Nephron (organoid): ENCODE measurements around the gene KLK13.
A peak's percentile ranks its signal among the peaks of the same experiment; 100 is the strongest.

Experiments used
- H3K27ac Mint-ChIP-seq, 3 experiments: 2 replicates each; pipeline ENCODE4 v1.8.0; 2020; ENCODE audit warnings: mixed read lengths in 3 of 3, mild to moderate bottlenecking in 2 of 3, moderate library complexity in 1 of 3
- H3K27me3 Mint-ChIP-seq: 2 replicates; pipeline ENCODE4 v1.8.0; 2021; ENCODE audit warnings: low read depth, mild to moderate bottlenecking, moderate library complexity, mixed read lengths
- H3K36me3 Mint-ChIP-seq: 2 replicates; pipeline ENCODE4 v1.8.0; 2020; ENCODE audit warnings: low read depth, mixed read lengths
- H3K4me1 Mint-ChIP-seq: 2 replicates; pipeline ENCODE4 v1.8.0; 2020; ENCODE audit warnings: mixed read lengths
- H3K4me3 Mint-ChIP-seq, 3 experiments: 2 replicates each; pipeline ENCODE4 v1.8.0; 2020; ENCODE audit warnings: mild to moderate bottlenecking in 3 of 3, mixed read lengths in 3 of 3, moderate library complexity in 2 of 3
- H3K9me3 Mint-ChIP-seq: 2 replicates; pipeline ENCODE4 v1.8.0; 2020; ENCODE audit warnings: mixed read lengths
- CTCF ChIP-seq, 3 experiments: fragments of 200-600 bp; sonication (generic); IDR thresholded peaks; one replicate each; pipeline ENCODE4 v1.5.0; 2021; ENCODE audit warnings: antibody characterized with exemption in 3 of 3; ENCODE audit not compliant: unreplicated experiment in 3 of 3

Gene KLK13

DNA sequence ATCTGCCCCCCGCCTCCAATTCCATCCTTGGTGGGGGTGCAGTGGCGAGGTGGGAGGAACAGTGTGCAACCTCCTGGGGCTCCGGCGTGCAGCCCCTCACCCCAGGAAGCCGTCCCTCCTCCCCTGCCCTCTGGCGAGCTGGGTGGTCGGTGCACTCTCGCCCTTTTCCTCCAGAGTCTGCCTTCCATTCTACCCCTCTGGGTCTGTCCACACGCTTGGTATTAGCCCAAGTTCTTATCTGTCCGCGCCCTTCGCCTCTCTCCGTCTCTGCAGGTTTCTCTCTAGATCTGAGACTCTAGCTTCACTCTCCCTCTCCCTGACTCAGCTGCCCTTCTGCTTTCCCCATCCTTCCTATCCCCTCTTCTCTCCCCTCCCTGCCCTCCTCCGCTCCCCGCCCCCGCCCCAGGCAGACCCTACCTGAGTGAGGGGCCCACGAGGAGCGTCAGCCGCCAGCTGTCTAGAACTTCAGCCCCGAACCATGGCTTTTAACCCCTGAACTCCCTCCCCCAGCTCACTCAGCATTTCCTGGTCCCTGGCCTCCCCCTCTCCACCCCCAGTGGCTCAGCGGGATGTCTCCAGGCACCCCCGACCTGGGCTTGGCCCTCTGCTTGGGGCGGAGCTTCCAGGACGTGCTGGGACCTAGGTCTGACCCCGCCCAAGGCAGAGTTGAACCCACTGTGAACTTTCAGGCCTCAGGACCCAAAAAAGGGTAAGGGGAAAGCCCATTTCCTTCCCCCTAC is 499 bp upstream of the KLK13 start:
- H3K9me3 Mint-ChIP-seq, result no peaks in the 10 kb centered on the region
- H3K27ac Mint-ChIP-seq, result peak overlapping the region in 1 of 3 experiments; percentile 34
- TF ChIP-seq CTCF (IDR thresholded peaks at IDR 0.05; ENCODE audit: unreplicated experiment in 3 of 3), result no peak
- H3K4me1 Mint-ChIP-seq, result no peaks in the 10 kb centered on the region
- peak overlapping the region; percentile 73 to 83 (median 76) for H3K4me3 Mint-ChIP-seq
- H3K36me3 Mint-ChIP-seq, result no peaks in the 10 kb centered on the region
- H3K27me3 Mint-ChIP-seq, result peaks cover 30% of the 10 kb centered on the region

GRCh38 chr19:51063664-51064063 is 1.2 kb downstream of the KLK13 start:
- no peak for TF ChIP-seq CTCF (IDR thresholded peaks at IDR 0.05; ENCODE audit: unreplicated experiment in 3 of 3)
- H3K4me3 Mint-ChIP-seq, result peak overlapping the region; percentile 12 to 56 (median 29)
- no peaks in the 10 kb centered on the region for H3K4me1 Mint-ChIP-seq
- peaks cover 31% of the 10 kb centered on the region for H3K27me3 Mint-ChIP-seq
- H3K9me3 Mint-ChIP-seq, result no peaks in the 10 kb centered on the region
- no peaks in the 10 kb centered on the region for H3K36me3 Mint-ChIP-seq
- no peak overlapping the region for H3K27ac Mint-ChIP-seq

DNA sequence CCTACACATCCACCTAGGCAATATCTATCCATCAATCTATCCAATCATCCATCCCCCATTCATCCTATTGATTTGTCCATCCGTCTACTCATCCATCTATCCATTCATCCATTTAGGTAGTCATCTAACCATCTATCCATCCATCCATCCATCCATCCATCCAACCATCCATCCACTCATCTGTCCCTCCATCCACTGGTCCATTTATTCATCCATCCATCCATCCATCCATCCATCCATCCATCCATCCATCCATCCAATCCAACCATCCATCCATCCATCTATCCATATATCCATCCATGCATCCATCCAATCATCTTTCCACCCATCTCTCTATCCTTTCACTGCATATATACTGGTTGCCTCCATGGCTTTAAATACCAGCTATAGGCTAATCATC is 3.9 kb downstream of the KLK13 start:
- Mint-ChIP-seq H3K9me3 (no peaks in the 10 kb centered on the region), H3K4me3 (no peak overlapping the region), H3K27me3 (peaks cover 37% of the 10 kb centered on the region), H3K4me1 (no peaks in the 10 kb centered on the region), H3K36me3 (no peaks in the 10 kb centered on the region), H3K27ac (no peak overlapping the region)
- no peak for TF ChIP-seq CTCF (IDR thresholded peaks at IDR 0.05; ENCODE audit: unreplicated experiment in 3 of 3)

DNA sequence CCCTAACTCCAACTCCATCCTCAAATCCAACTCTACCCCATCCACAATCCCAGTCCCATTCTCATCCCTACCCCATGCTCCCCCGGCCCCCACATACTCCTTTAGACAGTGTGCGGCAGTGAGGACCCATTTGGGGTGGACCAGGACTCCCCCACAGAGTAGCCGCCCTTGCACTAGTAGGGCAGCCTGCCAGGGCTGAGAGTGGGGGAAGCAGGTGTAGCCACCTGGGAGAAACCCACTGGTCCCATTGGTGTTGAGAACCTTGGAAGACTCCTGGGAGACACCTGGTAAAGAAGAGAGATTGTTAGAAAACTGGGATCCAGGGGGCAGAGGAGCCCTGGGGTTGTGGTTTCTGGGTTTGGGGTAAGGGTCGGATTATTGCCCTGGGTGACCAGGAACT is 4.6 kb downstream of the KLK13 start:
- Mint-ChIP-seq H3K9me3 (no peaks in the 10 kb centered on the region), H3K27me3 (peaks cover 33% of the 10 kb centered on the region), H3K27ac (no peak overlapping the region), H3K36me3 (no peaks in the 10 kb centered on the region), H3K4me3 (no peak overlapping the region), H3K4me1 (no peaks in the 10 kb centered on the region)
- TF ChIP-seq CTCF (IDR thresholded peaks at IDR 0.05; ENCODE audit: unreplicated experiment in 3 of 3), result no peak

GRCh38 chr19:51059715-51060114 is 5.2 kb downstream of the KLK13 start:
- Mint-ChIP-seq H3K4me1 (no peaks in the 10 kb centered on the region), H3K9me3 (no peaks in the 10 kb centered on the region), H3K36me3 (no peaks in the 10 kb centered on the region), H3K27me3 (peaks cover 36% of the 10 kb centered on the region), H3K4me3 (no peak overlapping the region), H3K27ac (no peak overlapping the region)
- no peak for TF ChIP-seq CTCF (IDR thresholded peaks at IDR 0.05; ENCODE audit: unreplicated experiment in 3 of 3)

DNA sequence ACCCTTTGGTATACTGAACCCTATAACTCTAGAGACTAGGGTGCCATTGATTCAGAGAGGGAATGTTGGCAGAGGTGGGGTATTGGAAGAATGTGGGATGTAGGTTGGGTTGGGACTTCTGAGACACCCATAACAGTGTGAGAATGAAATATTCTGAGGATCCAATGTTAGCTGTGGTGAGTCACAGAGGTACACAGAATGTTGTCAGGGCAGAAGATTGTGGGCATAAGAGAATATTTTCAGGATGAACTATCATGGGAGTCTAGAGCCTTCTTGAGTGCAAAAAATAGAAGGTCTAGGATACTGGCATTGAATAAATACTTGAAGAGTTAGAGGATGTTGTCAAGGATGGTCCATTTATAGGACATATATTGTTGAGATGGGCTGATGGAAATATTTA is 9.0 kb downstream of the KLK13 start:
- H3K9me3 Mint-ChIP-seq, result no peaks in the 10 kb centered on the region

More for the DNA sequence above, 9.0 kb downstream of the KLK13 start:
- no peak for TF ChIP-seq CTCF (IDR thresholded peaks at IDR 0.05; ENCODE audit: unreplicated experiment in 3 of 3)
- Mint-ChIP-seq H3K27me3 (peaks cover 42% of the 10 kb centered on the region), H3K36me3 (no peaks in the 10 kb centered on the region), H3K27ac (no peak overlapping the region), H3K4me1 (no peaks in the 10 kb centered on the region), H3K4me3 (no peak overlapping the region)
